Stimulated activated CD8-positive, alpha-beta memory T cell treated with anti-CD3 and anti-CD28 coated beads, Interleukin-12 subunit alpha, Interleukin-12 subunit beta, amount 100 ng/mL, for 24 hours (primary cell): ENCODE data around the gene SLC25A42.

Experiments
- DNase-seq: peaks from one replicate; pipeline ENCODE4 v3.0.0-alpha.2; 2020; ENCODE audit errors: extremely low read depth

Gene SLC25A42

GRCh38 chr19:19050731-19051130, 13.1 kb upstream of the SLC25A42 start:
- no peak for DNase-seq

GRCh38 chr19:19051478-19052213, 12.1 kb upstream of the SLC25A42 start:
- DNase-seq: no peak

- no peak for DNase-seq
Observed at GRCh38 chr19:19052921-19053320, 10.9 kb upstream of the SLC25A42 start.

GRCh38 chr19:19053508-19054314, 10.1 kb upstream of the SLC25A42 start:
- no peak for DNase-seq

- DNase-seq: no peak
Observed at GRCh38 chr19:19054315-19054938, 9.4 kb upstream of the SLC25A42 start.

GRCh38 chr19:19054939-19055440, 8.8 kb upstream of the SLC25A42 start:
- DNase-seq: no peak

- DNase-seq: no peak
Observed at GRCh38 chr19:19055701-19056100, 8.1 kb upstream of the SLC25A42 start.

GRCh38 chr19:19056636-19057275, 7.0 kb upstream of the SLC25A42 start:
- DNase-seq: no peak

GRCh38 chr19:19057317-19057716, 6.5 kb upstream of the SLC25A42 start:
- DNase-seq: no peak

GRCh38 chr19:19057720-19058119, 6.1 kb upstream of the SLC25A42 start:
- DNase-seq: no peak

- DNase-seq: no peak
Observed at GRCh38 chr19:19059018-19059836, 4.6 kb upstream of the SLC25A42 start.

- DNase-seq: no peak
Observed at GRCh38 chr19:19059837-19060611, 3.8 kb upstream of the SLC25A42 start.

GRCh38 chr19:19061506-19061905, 2.3 kb upstream of the SLC25A42 start:
- no peak for DNase-seq

- DNase-seq: no peak
Observed at GRCh38 chr19:19062454-19063182, 1.2 kb upstream of the SLC25A42 start.

GRCh38 chr19:19064098-19064722, 416 bp downstream of the SLC25A42 start:
- no peak for DNase-seq

GRCh38 chr19:19064811-19065745, 1.3 kb downstream of the SLC25A42 start:
- DNase-seq: no peak

GRCh38 chr19:19067276-19068072, 3.7 kb downstream of the SLC25A42 start:
- no peak for DNase-seq
